H1 (cell line): ENCODE measurements around the gene CCDC182.

Experiments
- BACH1 ChIP-seq: IDR thresholded peaks from 2 replicates; pipeline ENCODE4 v1.6.1; 2012; ENCODE audit warnings: low read length, improper control_type of control experiment
- EP300 ChIP-seq, 2 experiments: IDR thresholded peaks; 1 replicate in 1 of 2; 2 replicates in 1 of 2; pipeline ENCODE4 v1.6.1; 2011 to 2012; ENCODE audit warnings: low read depth in 2 of 2, low read length in 2 of 2, mild to moderate bottlenecking in 2 of 2, borderline replicate concordance in 1 of 2, inconsistent platforms in 1 of 2, moderate library complexity in 1 of 2
- EZH2 ChIP-seq: fragments of 200-600 bp; sonication (generic); IDR thresholded peaks from 2 replicates; pipeline ENCODE4 v1.7.1; 2012; ENCODE audit warnings: low read depth, mild to moderate bottlenecking, moderate library complexity, low read length, inconsistent platforms; ENCODE audit not compliant: severe bottlenecking
- HDAC2 ChIP-seq, 2 experiments: fragments of 300-600 bp in 1 of 2; sonication (generic) in 1 of 2; IDR thresholded peaks; 2 replicates each; pipeline ENCODE4 v1.6.1; 2011 to 2012; ENCODE audit warnings: low read depth in 2 of 2, low read length in 2 of 2, mild to moderate bottlenecking in 2 of 2, moderate library complexity in 2 of 2, borderline replicate concordance in 1 of 2, inconsistent platforms in 1 of 2
- JUND ChIP-seq: IDR thresholded peaks from 2 replicates; pipeline ENCODE4 v1.6.1; 2011; ENCODE audit warnings: mild to moderate bottlenecking, improper control_type of control experiment, low read length
- KDM5A ChIP-seq: fragments of 200-600 bp; IDR thresholded peaks from 2 replicates; pipeline ENCODE4 v1.7.1; 2012; ENCODE audit warnings: mild to moderate bottlenecking, low read length, inconsistent platforms, mixed read lengths
- MAFK ChIP-seq: IDR thresholded peaks from 2 replicates; pipeline ENCODE4 v1.6.1; 2012; ENCODE audit warnings: low read depth, mild to moderate bottlenecking, improper control_type of control experiment, low read length
- POLR2A ChIP-seq, 2 experiments: IDR thresholded peaks; 1 replicate in 1 of 2; 2 replicates in 1 of 2; pipeline ENCODE4 v1.6.1; 2011; ENCODE audit warnings: low read depth in 2 of 2, low read length in 2 of 2, mild to moderate bottlenecking in 2 of 2; ENCODE audit errors: control extremely low read depth in 1 of 2
- POLR2AphosphoS5 ChIP-seq: IDR thresholded peaks from 2 replicates; pipeline ENCODE4 v1.6.1; 2011; ENCODE audit warnings: low read depth, low read length
- TAF1 ChIP-seq: IDR thresholded peaks from 2 replicates; pipeline ENCODE4 v1.6.1; 2011; ENCODE audit warnings: mild to moderate bottlenecking, low read depth, low read length
- YY1 ChIP-seq: IDR thresholded peaks from 2 replicates; pipeline ENCODE4 v1.6.1; 2011; ENCODE audit warnings: low read depth, mild to moderate bottlenecking, low read length
- TF ChIP-seq, protein P1 (sequence below), 3 experiments: IDR thresholded peaks; 1 replicate in 2 of 3; 2 replicates in 1 of 3; pipeline versions ENCODE4 v1.5.1 to v1.6.1; 2011; ENCODE audit warnings: low read length in 3 of 3, mild to moderate bottlenecking in 3 of 3, inconsistent platforms in 2 of 3, low read depth in 1 of 3, moderate library complexity in 1 of 3; ENCODE audit not compliant: insufficient read depth in 1 of 3; ENCODE audit errors: control extremely low read depth in 1 of 3

DNA sequence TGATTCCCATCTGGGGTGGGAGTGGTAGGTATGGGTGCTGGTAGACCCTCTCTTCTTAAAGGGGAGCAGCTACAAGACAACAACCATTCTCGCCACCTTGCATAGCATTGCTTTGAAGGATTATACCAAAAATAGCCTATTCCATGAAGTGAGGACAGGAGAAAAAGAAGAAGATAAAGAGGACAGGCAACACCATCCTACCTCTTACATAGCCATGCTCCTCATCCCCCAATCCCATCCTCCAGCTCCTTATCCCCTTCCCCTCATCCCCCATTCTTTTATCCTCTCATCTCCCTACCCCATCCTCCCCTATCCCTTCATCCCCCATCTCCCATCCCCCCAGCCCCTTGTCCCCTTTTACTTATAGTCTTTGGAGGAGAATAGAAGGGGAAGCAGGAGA is 29.1 kb downstream of the CCDC182 start:
- TF ChIP-seq TAF1 (no peak), JUND (no peak), POLR2A (IDR thresholded peaks at IDR 0.05; ENCODE audit: control extremely low read depth in 1 of 2, low read depth in 2 of 2, low read length in 2 of 2) (no peak), BACH1 (no peak), HDAC2 (IDR thresholded peaks at IDR 0.05; ENCODE audit: borderline replicate concordance in 1 of 2, low read depth in 2 of 2, low read length in 2 of 2) (no peak), YY1 (no peak), EP300 (IDR thresholded peaks at IDR 0.05; ENCODE audit: borderline replicate concordance in 1 of 2, low read depth in 2 of 2, low read length in 2 of 2) (no peak), MAFK (no peak), POLR2AphosphoS5 (no peak), EZH2 (no peak), KDM5A (no peak)
- TF ChIP-seq, protein P1, sequence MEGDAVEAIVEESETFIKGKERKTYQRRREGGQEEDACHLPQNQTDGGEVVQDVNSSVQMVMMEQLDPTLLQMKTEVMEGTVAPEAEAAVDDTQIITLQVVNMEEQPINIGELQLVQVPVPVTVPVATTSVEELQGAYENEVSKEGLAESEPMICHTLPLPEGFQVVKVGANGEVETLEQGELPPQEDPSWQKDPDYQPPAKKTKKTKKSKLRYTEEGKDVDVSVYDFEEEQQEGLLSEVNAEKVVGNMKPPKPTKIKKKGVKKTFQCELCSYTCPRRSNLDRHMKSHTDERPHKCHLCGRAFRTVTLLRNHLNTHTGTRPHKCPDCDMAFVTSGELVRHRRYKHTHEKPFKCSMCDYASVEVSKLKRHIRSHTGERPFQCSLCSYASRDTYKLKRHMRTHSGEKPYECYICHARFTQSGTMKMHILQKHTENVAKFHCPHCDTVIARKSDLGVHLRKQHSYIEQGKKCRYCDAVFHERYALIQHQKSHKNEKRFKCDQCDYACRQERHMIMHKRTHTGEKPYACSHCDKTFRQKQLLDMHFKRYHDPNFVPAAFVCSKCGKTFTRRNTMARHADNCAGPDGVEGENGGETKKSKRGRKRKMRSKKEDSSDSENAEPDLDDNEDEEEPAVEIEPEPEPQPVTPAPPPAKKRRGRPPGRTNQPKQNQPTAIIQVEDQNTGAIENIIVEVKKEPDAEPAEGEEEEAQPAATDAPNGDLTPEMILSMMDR (IDR thresholded peaks at IDR 0.05; ENCODE audit: control extremely low read depth in 1 of 3, insufficient read depth in 1 of 3, low read depth in 1 of 3, low read length in 3 of 3): no peak
